CD4-positive, CD25-positive, alpha-beta regulatory T cell (primary cell): ENCODE results near the gene TMEM214. TPM values are rescaled to one million over a fixed set of nuclear protein-coding genes. Genes with fewer than 3 reads are reported as not detected.
"Not testable (repeated sequence)": the region's sequence is repeated elsewhere in the genome, so short reads cannot be mapped to it uniquely, and the experiment has no call there.

ENCODE experiments used
- ATAC-seq, 2 donors: fragments of 150-1000 bp; cut with Tn5 transposase; one replicate each; pipeline ENCODE4 v1.10.0; 2021; ENCODE audit warnings: low read depth in 2 of 2, moderate number of reproducible peaks in 2 of 2, moderate library complexity in 1 of 2
- DNase-seq, 3 donors: peaks; one replicate each; pipeline versions ENCODE4 v3.0.0 to v3.0.0-alpha.2; 2012 to 2022; ENCODE audit warnings: mixed read lengths in 1 of 3
- H3K27ac ChIP-seq: one replicate; pipeline ENCODE4 v1.7.0; 2013; ENCODE audit warnings: mild to moderate bottlenecking, low read length; ENCODE audit not compliant: insufficient read depth, poor library complexity, severe bottlenecking
- H3K27me3 ChIP-seq: one replicate; pipeline ENCODE4 v1.7.0; 2013; ENCODE audit warnings: low read length; ENCODE audit not compliant: control insufficient read depth, insufficient read depth
- H3K36me3 ChIP-seq: one replicate; pipeline ENCODE4 v1.7.0; 2013; ENCODE audit warnings: mild to moderate bottlenecking, low read length, moderate library complexity; ENCODE audit not compliant: control insufficient read depth, insufficient read depth
- H3K4me1 ChIP-seq: 2 replicates; pipeline ENCODE4 v1.7.0; 2013; ENCODE audit warnings: mild to moderate bottlenecking, low read length; ENCODE audit not compliant: insufficient read depth, control insufficient read depth, poor library complexity, severe bottlenecking
- H3K4me3 ChIP-seq: one replicate; pipeline ENCODE4 v1.7.0; 2013; ENCODE audit warnings: low read depth, mild to moderate bottlenecking, low read length, moderate library complexity
- H3K9me3 ChIP-seq, 2 experiments: 1 replicate in 1 of 2; 2 replicates in 1 of 2; pipeline ENCODE4 v1.7.0; 2013; ENCODE audit warnings: low read length in 2 of 2, mild to moderate bottlenecking in 1 of 2, moderate library complexity in 1 of 2; ENCODE audit not compliant: control insufficient read depth in 2 of 2
- H3K27ac Mint-ChIP-seq, 3 donors: one replicate each; pipeline ENCODE4 v1.8.0; 2020 to 2022; ENCODE audit warnings: mild to moderate bottlenecking in 3 of 3, mixed read lengths in 3 of 3, moderate library complexity in 2 of 3
- H3K27me3 Mint-ChIP-seq: one replicate; pipeline ENCODE4 v1.8.0; 2022; ENCODE audit warnings: mild to moderate bottlenecking, mixed read lengths
- H3K36me3 Mint-ChIP-seq: one replicate; pipeline ENCODE4 v1.8.0; 2020; ENCODE audit warnings: mixed read lengths
- H3K4me1 Mint-ChIP-seq, 4 donors: one replicate each; pipeline ENCODE4 v1.8.0; 2020 to 2022; ENCODE audit warnings: mixed read lengths in 4 of 4, mild to moderate bottlenecking in 1 of 4
- H3K4me3 Mint-ChIP-seq, 4 donors: one replicate each; pipeline ENCODE4 v1.8.0; 2020 to 2022; ENCODE audit warnings: mild to moderate bottlenecking in 4 of 4, mixed read lengths in 4 of 4, moderate library complexity in 3 of 4
- H3K9me3 Mint-ChIP-seq, 7 donors: one replicate each; pipeline ENCODE4 v1.8.0; 2020 to 2022; ENCODE audit warnings: mixed read lengths in 7 of 7, mild to moderate bottlenecking in 3 of 7, moderate library complexity in 2 of 7
- polyA plus RNA-seq, 4 donors: library from polyadenylated mRNA; unstranded; fragments of 300-500 nt; fragmentation: Illumina TruSeq; gene quantifications; one replicate each; pipeline ENCODE4 v1.2.3, GENCODE V29; 2021
- total RNA-seq: library from RNA; stranded (reverse); gene quantifications from one replicate; pipeline ENCODE4 v1.2.3, GENCODE V29; 2022

The TMEM214 gene
- total and polyA plus RNA-seq, 5 donors from 2014 or later, result 17.6 to 43.3 (median 20.3) TPM

DNA sequence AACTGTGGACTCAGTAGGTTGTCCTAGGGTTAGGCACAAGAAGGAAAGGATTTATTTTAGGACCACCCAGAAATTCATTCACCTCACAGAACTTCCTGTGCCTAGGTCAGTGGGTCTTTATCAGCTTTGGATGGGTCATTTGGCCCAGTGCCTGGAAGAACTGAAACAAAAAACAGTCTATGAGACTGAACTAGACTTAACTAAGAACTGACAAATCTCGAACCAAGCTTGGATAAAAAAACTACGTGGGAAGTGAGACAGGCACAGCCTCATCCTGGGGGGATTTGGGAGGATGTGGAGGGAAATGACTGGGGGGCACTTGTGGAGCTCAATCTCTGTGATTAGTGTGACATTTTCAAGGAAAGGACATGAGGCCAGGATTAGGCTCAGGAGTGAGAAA, 41.0 kb downstream of the TMEM214 start:
- ATAC-seq (no peak), DNase-seq (no peak)
- Histone ChIP-seq H3K27ac (no peak overlapping the region), H3K4me3 (no peak overlapping the region), H3K36me3 (peaks cover 4% of the 10 kb centered on the region), H3K9me3 (no peaks in the 10 kb centered on the region), H3K4me1 (peaks cover 42% of the 10 kb centered on the region), H3K27me3 (no peaks in the 10 kb centered on the region)
- Mint-ChIP-seq H3K4me3 (peak overlapping the region in 2 of 4 donors; percentile 8 to 92), H3K27me3 (no peaks in the 10 kb centered on the region), H3K36me3 (peaks cover 11% of the 10 kb centered on the region), H3K27ac (no peak overlapping the region), H3K4me1 (peaks cover 14 to 61% (median 38%) of the 10 kb centered on the region in 4 donors), H3K9me3 (no peaks in the 10 kb centered on the region)

DNA sequence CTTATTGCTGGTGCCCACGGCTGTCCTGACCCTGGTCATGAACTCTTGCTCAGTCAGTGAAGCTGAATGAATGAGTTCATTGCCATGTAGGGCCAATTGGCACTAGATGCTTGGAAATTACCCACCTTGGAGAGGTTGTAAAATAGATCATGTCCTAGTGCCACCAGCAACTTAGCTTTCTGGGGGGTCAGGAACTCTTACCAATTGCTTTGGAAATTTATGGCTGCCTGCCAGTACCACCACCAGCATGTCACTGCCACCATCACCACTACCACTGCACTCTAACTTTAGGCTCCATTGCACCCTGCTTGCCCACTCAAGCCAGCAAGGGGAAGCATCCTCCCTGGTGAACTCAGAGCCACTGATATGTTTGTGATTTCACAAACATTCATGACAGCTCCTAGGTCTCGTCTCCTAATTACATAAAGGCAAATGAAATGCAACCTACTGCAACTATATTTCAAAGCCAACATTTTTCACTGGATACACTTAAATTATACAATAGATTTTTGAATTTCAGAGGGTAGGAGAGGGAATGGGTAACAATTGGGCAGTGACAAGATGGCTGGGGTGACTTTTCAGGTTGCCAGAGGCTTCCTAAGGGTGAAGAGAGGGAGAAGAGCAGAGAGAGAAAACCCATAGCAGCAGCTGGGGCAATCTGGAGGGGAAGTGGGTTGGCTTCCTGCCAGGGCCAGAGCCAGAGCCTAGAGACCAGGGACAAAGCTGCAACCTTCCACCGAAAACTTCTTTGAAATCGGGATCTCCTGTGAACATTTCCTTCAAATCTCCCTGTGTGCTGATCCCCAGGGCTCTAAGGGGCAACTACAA, 42.2 kb downstream of the TMEM214 start:
- peak overlapping the region; percentile 76 to 83 (median 78) for H3K27ac Mint-ChIP-seq

DNA sequence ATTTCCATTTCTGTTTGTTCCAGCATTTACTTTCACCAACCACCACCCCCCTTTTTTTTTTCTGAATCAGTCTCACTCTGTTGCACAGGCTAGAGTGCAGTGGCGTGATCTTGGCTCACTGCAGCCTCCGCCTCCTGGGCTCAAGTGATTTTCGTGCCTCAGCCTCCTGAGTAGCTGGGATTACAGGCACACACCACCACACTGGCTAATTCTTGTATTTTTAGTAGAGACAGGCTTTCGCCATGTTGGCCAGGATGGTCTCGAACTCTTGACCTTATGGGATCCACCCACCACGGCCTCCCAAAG, 42.8 kb downstream of the TMEM214 start:
- DNase-seq, H3K36me3 ChIP-seq, H3K4me3 ChIP-seq, H3K27me3 Mint-ChIP-seq, H3K36me3 Mint-ChIP-seq, ATAC-seq, H3K27me3 ChIP-seq, H3K9me3 ChIP-seq, H3K9me3 Mint-ChIP-seq: not testable (repeated sequence)
- Mint-ChIP-seq H3K4me3 (peak overlapping the region; percentile 24 to 92 (median 58)), H3K4me1 (peaks cover 14 to 48% (median 23%) of the 10 kb centered on the region in 4 donors), H3K27ac (peak overlapping the region in 2 of 3 donors; percentile 76 to 78)
- H3K27ac ChIP-seq, result peak overlapping the region; percentile 15
- H3K4me1 ChIP-seq, result peaks cover 25% of the 10 kb centered on the region

More for the DNA sequence above, 42.2 kb downstream of the TMEM214 start:
- peaks cover 30% of the 10 kb centered on the region for H3K4me1 ChIP-seq
- H3K9me3 ChIP-seq, result no peaks in the 10 kb centered on the region
- no peaks in the 10 kb centered on the region for H3K9me3 Mint-ChIP-seq
- H3K27me3 ChIP-seq, result no peaks in the 10 kb centered on the region
- no peak overlapping the region for H3K4me3 ChIP-seq
- H3K36me3 ChIP-seq, result no peaks in the 10 kb centered on the region
- H3K27ac ChIP-seq, result peak overlapping the region; percentile 15
- H3K27me3 Mint-ChIP-seq, result no peaks in the 10 kb centered on the region
- no peaks in the 10 kb centered on the region for H3K36me3 Mint-ChIP-seq
- H3K4me3 Mint-ChIP-seq, result peak overlapping the region; percentile 50 to 92 (median 66)
- no peak for ATAC-seq
- DNase-seq, result peak in 2 of 3 donors; percentile 51 to 55
- peaks cover 14 to 50% (median 26%) of the 10 kb centered on the region in 4 donors for H3K4me1 Mint-ChIP-seq

DNA sequence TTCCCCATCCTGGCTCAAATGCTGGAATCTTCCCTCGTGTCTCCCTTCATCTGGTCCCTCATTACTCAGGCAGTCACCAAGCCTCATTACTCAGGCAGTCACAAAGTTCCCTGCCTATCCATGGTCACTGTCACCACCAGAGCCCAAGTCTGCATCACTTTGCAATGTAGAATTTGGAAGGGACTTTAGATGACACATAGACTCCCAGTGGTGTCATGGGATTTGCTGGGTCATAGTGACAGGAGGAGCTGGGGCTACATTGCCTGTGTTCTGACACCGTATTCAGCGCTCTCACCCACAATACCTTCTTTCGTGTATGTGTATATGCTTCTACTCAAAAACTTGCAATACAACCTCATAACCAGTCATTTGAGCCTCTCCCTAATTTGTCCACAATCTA, 43.6 kb downstream of the TMEM214 start:
- H3K9me3 ChIP-seq, result no peaks in the 10 kb centered on the region
- no peaks in the 10 kb centered on the region for H3K36me3 ChIP-seq
- Mint-ChIP-seq H3K27me3 (no peaks in the 10 kb centered on the region), H3K4me1 (peaks cover 14 to 48% (median 22%) of the 10 kb centered on the region in 4 donors), H3K36me3 (no peaks in the 10 kb centered on the region), H3K4me3 (peak overlapping the region in 2 of 4 donors; percentile 36 to 92), H3K27ac (peak overlapping the region in 2 of 3 donors; percentile 12 to 83), H3K9me3 (no peaks in the 10 kb centered on the region)
- H3K4me1 ChIP-seq, result peaks cover 26% of the 10 kb centered on the region
- DNase-seq, result no peak
- no peaks in the 10 kb centered on the region for H3K27me3 ChIP-seq
- H3K4me3 ChIP-seq, result no peak overlapping the region
- no peak overlapping the region for H3K27ac ChIP-seq
- ATAC-seq, result no peak

DNA sequence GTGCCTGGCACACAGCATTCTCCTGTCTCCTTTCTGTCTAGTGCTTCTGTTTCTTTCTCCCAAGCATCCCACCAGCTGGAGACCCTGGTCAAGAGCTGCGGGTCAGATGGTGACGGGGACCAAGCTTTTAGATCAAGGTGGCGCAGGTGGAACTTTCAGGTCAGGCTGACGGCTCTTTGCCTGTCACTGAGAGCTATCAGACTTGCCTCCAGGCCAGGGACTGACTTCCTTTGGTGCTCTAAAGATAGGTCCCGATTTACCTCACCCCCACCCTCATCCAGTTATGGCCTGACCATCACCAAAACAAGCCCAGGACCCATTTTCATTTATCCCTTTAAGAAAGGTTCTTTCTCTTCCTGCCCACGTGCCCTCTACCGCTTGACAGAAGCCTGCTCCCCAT, 44.5 kb downstream of the TMEM214 start:
- Mint-ChIP-seq H3K36me3 (no peaks in the 10 kb centered on the region), H3K4me1 (peaks cover 14 to 51% (median 24%) of the 10 kb centered on the region in 4 donors), H3K9me3 (no peaks in the 10 kb centered on the region), H3K27me3 (no peaks in the 10 kb centered on the region), H3K27ac (no peak overlapping the region), H3K4me3 (peak overlapping the region in 1 of 4 donors; percentile 38)
- Histone ChIP-seq H3K36me3 (no peaks in the 10 kb centered on the region), H3K27ac (no peak overlapping the region), H3K27me3 (no peaks in the 10 kb centered on the region), H3K4me3 (no peak overlapping the region), H3K9me3 (no peaks in the 10 kb centered on the region), H3K4me1 (peaks cover 31% of the 10 kb centered on the region)
- DNase-seq, result no peak
- ATAC-seq, result no peak

DNA sequence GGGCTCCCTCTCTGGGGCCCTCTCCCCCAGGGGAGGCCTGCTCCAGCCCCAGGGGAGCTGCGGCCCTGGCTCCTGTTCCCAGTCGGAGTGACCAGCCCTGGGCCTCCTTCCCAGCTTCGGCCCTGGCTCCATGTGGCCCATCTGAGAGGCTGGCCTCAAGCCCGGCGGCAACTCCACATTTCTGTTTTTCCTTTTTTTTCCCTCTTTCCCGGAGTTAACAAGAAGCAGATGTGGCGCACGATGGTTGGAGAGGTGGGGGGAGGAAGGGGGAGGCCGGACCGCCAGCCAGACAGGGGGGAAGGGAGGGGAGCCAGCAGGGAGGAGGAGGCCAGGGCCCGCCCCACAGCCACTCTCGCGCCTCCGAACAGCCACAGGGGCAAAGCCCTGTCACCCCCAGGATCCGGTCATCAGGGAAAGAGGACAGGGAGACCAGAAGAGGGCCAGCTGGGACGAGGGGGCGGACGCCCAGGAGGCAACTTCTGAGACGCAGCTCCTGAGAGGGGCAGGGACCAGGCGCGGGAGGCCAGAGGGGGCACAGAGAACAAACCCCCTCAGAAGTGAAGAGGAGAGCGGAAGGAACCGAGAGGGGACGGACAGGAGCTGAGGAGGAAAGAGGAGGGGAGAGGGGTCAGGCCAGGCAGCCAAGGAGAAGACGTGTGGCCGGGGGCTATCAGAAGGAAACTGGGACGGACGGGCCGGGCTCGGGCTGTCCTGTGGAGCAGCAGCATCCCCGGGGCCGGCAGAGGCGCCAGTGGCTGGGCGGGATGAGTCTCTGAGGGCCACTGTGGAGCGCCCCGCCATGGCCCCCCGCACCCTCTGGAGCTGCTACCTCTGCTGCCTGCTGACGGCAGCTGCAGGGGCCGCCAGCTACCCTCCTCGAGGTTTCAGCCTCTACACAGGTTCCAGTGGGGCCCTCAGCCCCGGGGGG, 45.8 kb downstream of the TMEM214 start, which contains the start of gene EMILIN1:
Gene EMILIN1 (plus strand): TSS at position 349 of the 928 bp plus-strand sequence. CDS start 451 bp downstream, at position 800.
- Mint-ChIP-seq H3K27me3 (no peaks in the 10 kb centered on the region), H3K4me1 (peaks cover 14 to 41% (median 19%) of the 10 kb centered on the region in 4 donors), H3K36me3 (no peaks in the 10 kb centered on the region), H3K9me3 (no peaks in the 10 kb centered on the region), H3K4me3 (peak within 1 kb of the TSS in 2 of 4 donors; percentile 38 to 69), H3K27ac (no peak within 1 kb of the TSS)
- Histone ChIP-seq H3K4me1 (peaks cover 31% of the 10 kb centered on the region), H3K27ac (no peak within 1 kb of the TSS), H3K9me3 (no peaks in the 10 kb centered on the region), H3K4me3 (no peak within 1 kb of the TSS), H3K27me3 (no peaks in the 10 kb centered on the region), H3K36me3 (no peaks in the 10 kb centered on the region)
- no peak for DNase-seq
- no peak for ATAC-seq

DNA sequence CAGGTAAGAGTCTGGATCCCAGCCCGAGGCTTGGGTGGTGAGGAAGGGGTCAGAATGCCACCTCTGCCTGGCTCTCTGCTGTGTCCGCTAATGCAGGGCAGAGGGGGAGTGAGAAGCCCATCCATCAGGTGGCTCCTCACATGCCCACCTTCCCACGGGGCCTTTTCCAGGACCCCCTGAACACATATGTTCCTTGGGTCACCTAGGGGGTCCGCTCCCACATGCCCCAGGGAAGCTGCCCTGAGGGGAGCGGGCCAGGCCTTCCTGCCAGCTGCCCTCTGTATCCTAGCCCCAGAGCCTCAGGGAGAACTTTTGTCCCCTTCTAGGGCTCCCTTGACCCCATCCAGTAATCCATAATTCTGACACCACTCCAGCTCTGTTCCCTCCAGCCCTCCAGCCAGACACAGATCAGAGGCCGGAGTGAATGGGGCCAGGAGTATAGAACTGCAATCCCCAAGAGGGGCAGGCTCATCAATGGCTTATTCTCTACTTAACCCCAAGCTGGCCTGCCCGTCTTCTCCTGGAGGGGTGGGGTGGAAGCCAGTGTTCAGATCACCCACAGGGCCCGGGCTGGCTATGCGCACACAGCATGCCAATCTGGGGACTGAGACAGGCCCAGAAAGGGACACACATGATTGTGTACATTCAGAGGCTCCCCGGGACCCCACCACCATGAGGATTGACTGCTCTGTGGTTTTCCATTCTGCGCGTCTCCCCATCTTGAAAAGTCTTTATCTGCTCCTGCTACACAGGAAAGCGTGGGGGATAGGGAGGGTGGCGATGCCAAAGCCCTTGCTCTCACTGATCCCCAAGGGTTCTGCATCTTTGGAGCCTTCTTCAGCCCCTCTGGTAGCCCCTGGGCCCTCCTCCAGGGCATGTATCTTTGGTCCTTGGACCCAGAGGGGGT, 46.7 kb downstream of the TMEM214 start:
- Mint-ChIP-seq H3K4me3 (peak overlapping the region in 2 of 4 donors; percentile 10 to 44), H3K4me1 (peaks cover 14 to 35% (median 19%) of the 10 kb centered on the region in 4 donors), H3K27me3 (no peaks in the 10 kb centered on the region), H3K36me3 (no peaks in the 10 kb centered on the region), H3K9me3 (no peaks in the 10 kb centered on the region), H3K27ac (peak overlapping the region in 1 of 3 donors; percentile 52)
- H3K27me3 ChIP-seq, result no peaks in the 10 kb centered on the region
- H3K36me3 ChIP-seq, result no peaks in the 10 kb centered on the region
- H3K27ac ChIP-seq, result no peak overlapping the region
- no peaks in the 10 kb centered on the region for H3K9me3 ChIP-seq
- DNase-seq (no peak), ATAC-seq (no peak)
- peaks cover 30% of the 10 kb centered on the region for H3K4me1 ChIP-seq
- H3K4me3 ChIP-seq, result no peak overlapping the region
